ENCODE results near the gene PPFIA1.

Gene PPFIA1
- total RNA-seq: 73.2 to 117 (median 93.1) reads per million in 9 experiments

- ATAC-seq (replicated peaks) (peak; percentile 88), DNase-seq (peak; percentile 95)
- Mint-ChIP-seq H3K4me3 (peak within 1 kb of the TSS; percentile 93 to 96), H3K27me3 (peaks cover 5 to 27% of the 10 kb centered on the region in 2 donors), H3K9me3 (no peaks in the 10 kb centered on the region), H3K27ac (peak within 1 kb of the TSS; percentile 87 to 94), H3K36me3 (ENCODE audit: insufficient read depth) (peaks cover 27% of the 10 kb centered on the region), H3K4me1 (ENCODE audit: low read depth in 2 of 2) (peaks cover 18 to 26% of the 10 kb centered on the region in 2 donors)
Observed at GRCh38 chr11:70270104-70270876, at the start of gene PPFIA1. Gene PPFIA1, plus strand, starts transcription at chr11:70270690. Its CDS starts 1,483 bp downstream, at chr11:70272173.

- Mint-ChIP-seq H3K4me1 (ENCODE audit: low read depth in 2 of 2) (no peaks in the 10 kb centered on the region), H3K9me3 (no peaks in the 10 kb centered on the region), H3K27ac (no peak overlapping the region), H3K4me3 (no peak overlapping the region), H3K27me3 (peaks cover 6 to 9% of the 10 kb centered on the region in 2 donors), H3K36me3 (ENCODE audit: insufficient read depth) (no peaks in the 10 kb centered on the region)
- ATAC-seq (replicated peaks) (no peak), DNase-seq (no peak)
Observed at GRCh38 chr11:70220920-70221319, 49.6 kb upstream of the PPFIA1 start.

- Mint-ChIP-seq H3K9me3 (no peaks in the 10 kb centered on the region), H3K27ac (no peak overlapping the region), H3K4me3 (no peak overlapping the region), H3K4me1 (ENCODE audit: low read depth in 2 of 2) (no peaks in the 10 kb centered on the region), H3K36me3 (ENCODE audit: insufficient read depth) (no peaks in the 10 kb centered on the region), H3K27me3 (peaks cover 6 to 24% of the 10 kb centered on the region in 2 donors)
- no peak for DNase-seq
- no peak for ATAC-seq (replicated peaks)
Observed at GRCh38 chr11:70225681-70226177, 44.8 kb upstream of the PPFIA1 start.

- Mint-ChIP-seq H3K4me1 (ENCODE audit: low read depth in 2 of 2) (no peaks in the 10 kb centered on the region), H3K27me3 (peaks cover 6 to 24% of the 10 kb centered on the region in 2 donors), H3K9me3 (no peaks in the 10 kb centered on the region), H3K36me3 (ENCODE audit: insufficient read depth) (no peaks in the 10 kb centered on the region), H3K27ac (no peak overlapping the region), H3K4me3 (no peak overlapping the region)
- ATAC-seq (replicated peaks) (no peak), DNase-seq (no peak)
Observed at GRCh38 chr11:70226183-70226582, 44.3 kb upstream of the PPFIA1 start.

- no peak for DNase-seq
- H3K4me1 Mint-ChIP-seq (ENCODE audit: low read depth in 2 of 2): no peaks in the 10 kb centered on the region
Observed at GRCh38 chr11:70226967-70227366, 43.5 kb upstream of the PPFIA1 start.

GRCh38 chr11:70229737-70230136, 40.8 kb upstream of the PPFIA1 start:
- no peaks in the 10 kb centered on the region for H3K4me1 Mint-ChIP-seq (ENCODE audit: low read depth in 2 of 2)
- ATAC-seq (replicated peaks): no peak
- no peak for DNase-seq
- no peaks in the 10 kb centered on the region for H3K36me3 Mint-ChIP-seq (ENCODE audit: insufficient read depth)
- H3K27me3 Mint-ChIP-seq: peaks cover 12 to 40% of the 10 kb centered on the region in 2 donors
- H3K27ac Mint-ChIP-seq: no peak overlapping the region
- no peak overlapping the region for H3K4me3 Mint-ChIP-seq
- H3K9me3 Mint-ChIP-seq: no peaks in the 10 kb centered on the region

More at GRCh38 chr11:70226967-70227366, 43.5 kb upstream of the PPFIA1 start:
- no peak overlapping the region for H3K4me3 Mint-ChIP-seq
- no peaks in the 10 kb centered on the region for H3K9me3 Mint-ChIP-seq
- H3K36me3 Mint-ChIP-seq (ENCODE audit: insufficient read depth): no peaks in the 10 kb centered on the region
- no peak overlapping the region for H3K27ac Mint-ChIP-seq
- peaks cover 6 to 24% of the 10 kb centered on the region in 2 donors for H3K27me3 Mint-ChIP-seq
- no peak for ATAC-seq (replicated peaks)

DNA sequence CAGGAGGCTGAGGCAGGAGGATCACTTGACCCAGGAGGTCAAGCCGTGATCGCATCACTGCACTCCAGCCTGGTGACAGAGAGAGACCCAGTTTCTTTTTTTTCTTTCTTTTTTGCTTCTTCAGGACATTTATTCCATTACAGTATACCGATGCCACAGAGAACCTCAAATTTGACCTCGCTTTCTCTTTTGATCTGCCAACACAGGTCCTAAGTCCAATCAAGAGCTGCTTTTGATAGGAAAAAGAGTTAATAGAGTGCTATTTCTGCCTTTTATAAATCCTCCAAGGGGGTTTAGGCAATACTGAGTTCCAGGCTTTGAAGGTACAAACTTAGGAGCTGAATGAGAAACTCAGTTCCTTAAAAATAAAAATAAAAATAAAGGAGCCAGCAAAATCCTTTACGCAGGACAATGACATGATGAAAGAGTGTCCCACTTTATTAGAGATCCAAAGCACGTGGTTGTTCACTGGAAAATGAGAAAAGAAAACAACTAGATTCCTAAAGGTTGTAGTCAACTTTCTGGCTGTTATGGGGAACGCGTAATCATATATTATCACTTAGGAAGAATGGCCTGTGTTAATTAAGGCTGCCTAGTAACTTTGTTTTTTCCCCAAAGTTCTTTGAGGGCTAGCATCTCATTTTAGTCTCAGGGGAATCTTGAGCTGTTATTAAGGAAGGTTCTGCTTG, 40.2 kb upstream of the PPFIA1 start:
- no peaks in the 10 kb centered on the region for H3K36me3 Mint-ChIP-seq (ENCODE audit: insufficient read depth)
- no peaks in the 10 kb centered on the region for H3K9me3 Mint-ChIP-seq
- no peaks in the 10 kb centered on the region for H3K4me1 Mint-ChIP-seq (ENCODE audit: low read depth in 2 of 2)
- no peak for ATAC-seq (replicated peaks)
- no peak overlapping the region for H3K27ac Mint-ChIP-seq
- DNase-seq: no peak
- H3K27me3 Mint-ChIP-seq: peaks cover 8 to 38% of the 10 kb centered on the region in 2 donors
- H3K4me3 Mint-ChIP-seq: no peak overlapping the region

DNA sequence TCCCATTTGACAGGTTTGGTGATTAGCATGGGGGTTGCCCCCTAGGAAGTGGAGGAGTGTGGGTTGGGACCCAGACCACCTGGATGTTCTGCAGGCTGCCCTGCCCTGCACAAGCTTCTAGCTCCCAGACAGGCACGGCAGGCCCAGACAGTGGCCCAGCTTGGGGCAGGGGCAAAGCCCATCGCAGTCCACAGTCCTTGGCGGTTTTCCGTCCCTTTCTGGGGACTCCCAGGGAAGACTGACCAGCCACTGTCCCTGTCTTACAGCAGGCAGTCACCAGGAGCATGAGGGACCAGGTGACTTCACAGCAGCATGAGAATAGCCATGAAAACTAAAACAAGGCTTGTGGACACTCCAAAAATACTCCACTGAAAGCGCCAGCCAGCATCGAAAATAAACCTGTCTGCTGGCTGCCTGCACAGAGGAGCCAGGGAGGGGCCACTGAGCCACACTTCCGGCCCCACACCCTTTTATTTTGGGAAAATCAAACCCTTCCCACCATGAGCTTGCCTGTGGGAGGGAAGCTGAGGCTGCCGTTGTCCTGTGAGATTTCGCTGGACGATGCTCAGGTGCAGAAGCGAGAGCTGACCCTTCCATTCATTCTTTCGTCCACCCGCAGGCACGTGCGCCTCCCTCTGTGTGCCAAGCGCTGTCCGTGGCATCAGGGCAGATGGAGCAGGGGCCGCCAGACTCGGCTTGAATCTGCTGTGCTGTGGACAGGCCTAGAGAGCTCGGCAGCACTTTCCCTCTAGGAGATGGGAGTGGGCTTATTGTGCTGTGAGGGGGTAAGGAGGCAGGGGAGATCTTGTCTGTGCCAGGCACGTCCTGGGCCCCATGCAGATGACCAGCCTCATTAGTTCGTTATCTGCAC, 39.4 kb upstream of the PPFIA1 start:
- no peaks in the 10 kb centered on the region for H3K36me3 Mint-ChIP-seq (ENCODE audit: insufficient read depth)
- H3K4me3 Mint-ChIP-seq: no peak overlapping the region
- no peak overlapping the region for H3K27ac Mint-ChIP-seq
- no peaks in the 10 kb centered on the region for H3K4me1 Mint-ChIP-seq (ENCODE audit: low read depth in 2 of 2)
- H3K27me3 Mint-ChIP-seq: peaks cover 8 to 36% of the 10 kb centered on the region in 2 donors
- H3K9me3 Mint-ChIP-seq: no peaks in the 10 kb centered on the region
- DNase-seq: no peak
- ATAC-seq (replicated peaks): no peak

GRCh38 chr11:70233034-70233433, 37.5 kb upstream of the PPFIA1 start:
- DNase-seq: no peak
- Mint-ChIP-seq H3K9me3 (no peaks in the 10 kb centered on the region), H3K27ac (no peak overlapping the region), H3K4me1 (ENCODE audit: low read depth in 2 of 2) (no peaks in the 10 kb centered on the region), H3K36me3 (ENCODE audit: insufficient read depth) (no peaks in the 10 kb centered on the region), H3K4me3 (no peak overlapping the region), H3K27me3 (peaks cover 12 to 33% of the 10 kb centered on the region in 2 donors)
- no peak for ATAC-seq (replicated peaks)

DNA sequence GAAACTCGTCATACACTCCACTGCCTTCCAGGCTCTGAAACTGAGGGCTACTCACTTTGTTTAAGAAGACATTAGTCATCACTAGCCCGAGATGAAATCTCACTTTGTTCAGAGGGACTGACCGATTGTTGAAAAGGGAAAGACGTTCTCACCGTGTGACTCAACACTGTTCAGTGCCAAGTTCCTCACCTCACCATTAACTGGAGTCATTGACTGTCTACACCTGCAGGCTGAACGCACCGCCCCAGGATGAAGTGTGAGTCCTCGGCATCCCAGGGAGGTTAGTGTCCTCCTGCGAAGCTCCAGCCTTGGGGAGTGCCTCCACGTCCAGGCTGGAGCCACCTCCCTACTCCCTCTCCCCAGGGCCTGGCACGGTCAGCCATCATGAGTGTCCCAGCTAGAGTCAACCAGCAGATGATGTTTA, 37.0 kb upstream of the PPFIA1 start:
- H3K36me3 Mint-ChIP-seq (ENCODE audit: insufficient read depth): no peaks in the 10 kb centered on the region
- no peaks in the 10 kb centered on the region for H3K4me1 Mint-ChIP-seq (ENCODE audit: low read depth in 2 of 2)
- no peak for DNase-seq
- no peak for ATAC-seq (replicated peaks)
- peaks cover 13 to 34% of the 10 kb centered on the region in 2 donors for H3K27me3 Mint-ChIP-seq
- H3K4me3 Mint-ChIP-seq: no peak overlapping the region
- no peak overlapping the region for H3K27ac Mint-ChIP-seq
- H3K9me3 Mint-ChIP-seq: no peaks in the 10 kb centered on the region

- no peaks in the 10 kb centered on the region for H3K9me3 Mint-ChIP-seq
- no peaks in the 10 kb centered on the region for H3K36me3 Mint-ChIP-seq (ENCODE audit: insufficient read depth)
- DNase-seq (no peak), ATAC-seq (replicated peaks) (no peak)
- H3K27me3 Mint-ChIP-seq: peaks cover 13 to 34% of the 10 kb centered on the region in 2 donors
- no peaks in the 10 kb centered on the region for H3K4me1 Mint-ChIP-seq (ENCODE audit: low read depth in 2 of 2)
- no peak overlapping the region for H3K27ac Mint-ChIP-seq
- H3K4me3 Mint-ChIP-seq: no peak overlapping the region
Observed at GRCh38 chr11:70233962-70234361, 36.5 kb upstream of the PPFIA1 start.

GRCh38 chr11:70240337-70240736, 30.2 kb upstream of the PPFIA1 start:
- Mint-ChIP-seq H3K9me3 (no peaks in the 10 kb centered on the region), H3K4me3 (no peak overlapping the region), H3K4me1 (ENCODE audit: low read depth in 2 of 2) (no peaks in the 10 kb centered on the region), H3K27me3 (peaks cover 35 to 69% of the 10 kb centered on the region in 2 donors), H3K27ac (no peak overlapping the region), H3K36me3 (ENCODE audit: insufficient read depth) (no peaks in the 10 kb centered on the region)
- no peak for ATAC-seq (replicated peaks)
- DNase-seq: no peak

DNA sequence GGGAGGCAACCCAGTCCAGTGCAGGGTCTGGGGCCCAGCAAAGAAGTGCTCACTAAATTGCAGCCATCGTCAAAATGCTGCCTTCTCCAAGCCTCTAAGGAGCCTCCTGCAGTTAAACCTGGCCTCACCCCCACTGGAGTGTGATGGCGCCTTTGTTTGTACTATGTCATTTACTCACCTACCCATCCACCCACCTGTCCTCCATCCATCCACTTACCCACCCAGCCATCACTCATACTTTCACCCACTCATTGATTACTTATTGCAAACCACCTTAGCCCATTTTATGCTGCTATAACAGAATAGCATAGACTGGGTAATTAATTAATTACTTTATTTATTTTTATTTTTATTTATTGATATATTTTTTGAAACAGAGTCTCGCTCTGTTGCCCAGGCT, 28.8 kb upstream of the PPFIA1 start:
- DNase-seq: no peak
- Mint-ChIP-seq H3K27me3 (peaks cover 38 to 64% of the 10 kb centered on the region in 2 donors), H3K9me3 (no peaks in the 10 kb centered on the region), H3K4me1 (ENCODE audit: low read depth in 2 of 2) (no peaks in the 10 kb centered on the region), H3K27ac (no peak overlapping the region), H3K4me3 (no peak overlapping the region), H3K36me3 (ENCODE audit: insufficient read depth) (no peaks in the 10 kb centered on the region)
- no peak for ATAC-seq (replicated peaks)
